T-helper 22 cell (primary cell): ENCODE results near the gene MSH5.

Source experiments
- DNase-seq: peaks from one replicate; pipeline ENCODE4 v3.0.0-alpha.2; 2020; ENCODE audit warnings: low read depth

Gene MSH5

GRCh38 chr6:31760790-31761189 lies 21.0 kb downstream of the MSH5 start:
- DNase-seq = no peak

DNA sequence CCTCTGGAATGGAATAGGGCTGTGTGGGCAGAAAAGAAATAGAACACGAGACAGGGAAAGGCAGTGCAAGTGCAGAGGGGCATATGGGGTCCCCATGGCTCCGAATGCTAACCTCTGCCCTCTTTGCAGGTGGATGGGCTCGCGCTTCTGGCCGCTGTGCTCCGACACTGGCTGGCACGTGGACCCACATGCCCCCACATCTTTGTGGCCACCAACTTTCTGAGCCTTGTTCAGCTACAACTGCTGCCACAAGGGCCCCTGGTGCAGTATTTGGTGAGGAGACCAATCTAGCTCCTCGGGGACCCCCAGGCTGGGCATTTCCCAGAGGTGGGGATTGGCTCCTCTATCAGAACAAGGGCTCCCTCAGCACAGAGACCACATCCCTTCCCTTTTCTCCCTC lies 21.5 kb downstream of the MSH5 start:
- DNase-seq = no peak

- no peak for DNase-seq
Measured at GRCh38 chr6:31762356-31762755, 22.6 kb downstream of the MSH5 start, which contains the start of gene SAPCD1. SAPCD1 (plus strand) TSS chr6:31762656; CDS start chr6:31763055, 399 bp downstream.

DNA sequence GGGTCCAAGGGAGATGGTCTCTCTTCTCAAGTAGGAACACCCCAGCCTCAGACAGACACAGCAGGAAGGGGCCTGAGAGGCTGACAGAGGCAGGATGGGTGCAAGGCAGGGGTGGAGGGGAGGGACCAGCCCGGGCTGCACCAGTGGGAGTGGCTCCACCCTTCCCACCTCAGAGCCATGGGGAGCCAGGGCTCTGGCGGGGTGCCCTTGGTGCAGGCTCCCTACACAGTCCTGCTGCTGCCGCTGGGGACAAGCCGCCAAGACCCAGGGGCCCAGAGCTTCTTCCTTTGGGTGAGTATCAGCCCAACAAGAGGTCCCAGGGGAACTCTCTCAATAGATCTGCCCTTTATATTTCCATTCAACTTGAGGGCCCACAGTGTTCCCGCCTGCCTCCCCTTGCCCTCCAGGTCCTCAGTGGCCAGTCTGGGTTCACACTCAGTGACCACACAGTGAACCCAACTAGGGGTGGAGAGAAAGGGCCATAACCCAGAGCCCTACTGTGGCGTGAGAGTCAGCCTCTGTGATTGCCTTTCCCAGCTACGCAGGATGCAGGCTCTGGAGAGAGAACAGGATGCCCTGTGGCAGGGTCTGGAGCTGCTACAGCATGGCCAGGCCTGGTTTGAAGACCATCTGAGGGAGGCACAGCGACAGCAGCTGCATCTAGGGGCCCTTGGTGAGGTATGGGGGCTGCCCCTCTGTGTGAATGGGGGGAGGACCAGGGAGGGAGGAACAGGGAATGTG lies 23.2 kb downstream of the MSH5 start:
- no peak for DNase-seq

DNA sequence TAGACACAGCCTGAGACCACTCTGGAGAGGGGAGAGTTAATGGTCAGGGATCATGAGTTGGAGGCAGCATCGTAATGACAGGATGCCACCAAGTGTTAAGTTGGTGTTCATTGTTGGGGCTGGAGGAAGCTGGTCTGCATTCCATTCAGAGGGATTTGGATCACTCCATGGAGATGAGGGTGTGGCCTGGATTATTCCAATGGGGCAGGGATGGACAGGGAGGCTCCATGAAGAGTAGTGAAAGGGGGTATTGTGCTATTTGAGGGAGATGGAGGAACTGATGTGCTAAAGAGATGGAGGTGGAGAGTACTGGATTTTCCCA lies 23.8 kb downstream of the MSH5 start:
- DNase-seq = no peak

- DNase-seq = no peak
Measured at GRCh38 chr6:31764198-31764597, 24.4 kb downstream of the MSH5 start.

DNA sequence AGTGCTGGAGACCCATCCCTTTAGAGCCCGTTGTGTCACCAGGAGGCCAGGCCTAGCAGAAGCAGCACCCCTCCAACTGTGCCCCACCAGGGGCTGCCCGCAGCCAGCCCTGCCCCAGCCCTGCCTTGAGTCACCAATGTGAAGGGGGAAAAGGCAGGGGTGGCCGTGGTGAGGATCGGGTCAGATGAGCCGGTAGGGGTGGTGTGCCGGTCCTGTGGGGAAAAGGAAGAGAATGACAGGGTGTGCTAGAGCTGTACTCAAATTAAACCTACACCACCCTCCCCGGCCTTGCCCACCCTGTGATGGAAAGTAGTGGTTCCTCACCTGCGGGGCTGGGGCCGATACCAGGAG lies 25.7 kb downstream of the MSH5 start:
- no peak for DNase-seq

DNA sequence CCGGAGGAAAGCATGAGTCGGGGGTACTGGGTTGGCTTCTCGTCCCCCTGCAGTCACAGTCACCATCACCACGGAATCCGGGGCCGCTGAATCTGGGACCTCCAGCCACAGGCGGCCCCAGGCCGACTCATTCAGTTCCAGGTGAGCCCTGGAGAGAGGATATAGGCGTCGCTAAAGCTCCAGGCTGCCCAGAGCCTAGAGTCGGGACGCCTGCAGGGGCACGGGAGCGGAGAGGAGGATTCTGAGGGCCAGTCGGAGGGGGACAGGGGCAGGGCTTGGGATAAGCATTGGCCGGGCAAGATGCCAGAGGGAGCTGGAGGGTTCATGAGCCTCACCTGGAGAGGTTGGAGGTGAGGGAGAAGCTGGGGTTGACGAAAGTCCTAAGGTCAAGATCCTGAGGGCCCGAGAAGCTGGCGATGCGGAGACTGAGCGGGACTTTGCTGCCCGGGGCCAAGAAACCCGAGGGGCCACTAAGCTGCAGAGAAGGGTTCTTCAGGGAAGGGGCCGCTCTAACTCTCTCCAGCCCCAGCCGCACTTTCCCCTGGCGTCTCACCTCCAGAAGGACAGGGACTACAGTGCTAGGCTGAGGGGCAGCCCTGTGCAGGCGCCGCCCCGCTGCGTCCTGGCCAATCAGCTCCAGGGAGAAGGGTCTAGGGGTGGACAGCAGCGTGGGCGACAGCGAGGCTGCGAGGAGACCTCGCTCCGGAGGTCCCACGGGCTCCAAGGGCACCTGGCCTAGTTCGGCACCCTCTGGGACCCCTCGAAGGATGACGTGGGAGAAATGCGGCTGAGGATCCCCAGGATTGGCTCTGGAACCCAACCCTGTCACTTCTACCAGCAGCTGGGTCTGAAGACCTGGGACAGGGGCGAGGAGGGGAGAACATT lies 26.3 kb downstream of the MSH5 start:
- no peak for DNase-seq

DNA sequence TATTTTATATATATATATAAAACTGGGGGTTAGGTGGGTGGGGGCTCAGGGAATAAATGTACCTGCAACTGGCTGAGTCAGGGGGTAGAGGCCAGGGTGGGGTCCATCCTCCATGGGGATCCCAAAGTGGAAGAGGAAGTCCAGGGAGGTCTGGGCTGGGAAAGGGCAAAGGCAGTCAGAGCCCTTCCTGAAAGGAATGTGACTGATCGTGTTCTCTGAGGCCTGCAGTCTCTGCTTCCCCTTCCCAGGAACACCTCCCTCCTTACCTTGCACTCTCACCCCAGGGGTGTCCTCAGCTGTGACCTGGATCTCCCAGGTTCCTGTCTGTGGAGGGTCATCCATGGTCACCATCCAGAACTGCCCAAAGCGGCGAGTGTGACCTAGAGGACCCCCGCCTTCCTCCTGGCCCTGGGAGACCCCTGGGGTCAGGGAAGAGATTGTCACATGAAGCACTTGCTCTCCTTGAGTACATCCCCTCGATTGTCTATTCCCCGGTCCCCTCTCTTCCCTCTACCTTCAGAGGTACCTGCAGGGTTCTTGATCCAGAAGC lies 27.4 kb downstream of the MSH5 start:
- no peak for DNase-seq

- no peak for DNase-seq
Measured at GRCh38 chr6:31768363-31769257, 28.8 kb downstream of the MSH5 start.

GRCh38 chr6:31769684-31770371 lies 30.0 kb downstream of the MSH5 start:
- peak; percentile 61 for DNase-seq

- DNase-seq = no peak
Measured at GRCh38 chr6:31770860-31771259, 31.1 kb downstream of the MSH5 start.

GRCh38 chr6:31771992-31772358 lies 32.2 kb downstream of the MSH5 start:
- DNase-seq = no peak

GRCh38 chr6:31775184-31775583 lies 35.4 kb downstream of the MSH5 start:
- no peak for DNase-seq

- DNase-seq = no peak
Measured at GRCh38 chr6:31775633-31776484, 36.1 kb downstream of the MSH5 start.

- DNase-seq = no peak
Measured at GRCh38 chr6:31776485-31776988, 36.7 kb downstream of the MSH5 start.

DNA sequence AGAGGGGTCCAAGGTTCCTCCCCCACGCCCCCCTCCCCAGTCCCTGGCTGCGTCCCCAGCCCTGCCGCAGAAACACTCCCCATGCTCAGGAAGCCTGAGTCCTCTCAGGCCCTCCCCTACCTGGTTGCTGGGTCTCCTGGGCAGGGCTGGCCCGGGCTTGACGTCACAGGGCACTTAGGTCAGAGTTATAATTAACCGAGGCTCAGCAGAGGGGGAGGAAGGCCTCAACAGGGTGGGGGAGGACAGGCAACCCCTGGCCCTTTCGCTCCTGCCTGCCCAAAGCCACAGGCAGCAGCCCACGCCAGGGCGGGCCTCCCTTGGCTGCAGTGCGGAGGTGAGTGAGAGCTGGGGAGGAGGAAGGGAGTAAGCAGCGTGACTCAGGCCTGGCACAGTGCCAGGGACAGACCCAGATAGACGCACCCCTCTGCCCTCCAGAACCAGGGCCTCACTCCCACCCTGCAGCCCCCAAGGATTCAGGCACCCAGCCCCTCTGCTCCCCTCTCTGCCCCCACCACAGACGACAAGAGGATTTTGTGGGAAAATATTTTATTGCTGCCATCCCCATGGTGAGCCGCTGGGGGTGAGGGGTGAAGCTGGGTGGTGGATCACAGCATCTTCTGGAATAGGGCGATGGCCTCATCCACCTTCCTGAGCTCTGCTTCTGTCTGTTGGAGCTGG lies 37.3 kb downstream of the MSH5 start, which contains the start of gene VWA7:
VWA7 (minus strand) TSS at position 340 of the 678 bp plus-strand sequence. CDS start 549 bp downstream, outside the sequence.
- DNase-seq = peak; percentile 64

GRCh38 chr6:31777667-31778050 lies 37.9 kb downstream of the MSH5 start:
- no peak for DNase-seq

DNA sequence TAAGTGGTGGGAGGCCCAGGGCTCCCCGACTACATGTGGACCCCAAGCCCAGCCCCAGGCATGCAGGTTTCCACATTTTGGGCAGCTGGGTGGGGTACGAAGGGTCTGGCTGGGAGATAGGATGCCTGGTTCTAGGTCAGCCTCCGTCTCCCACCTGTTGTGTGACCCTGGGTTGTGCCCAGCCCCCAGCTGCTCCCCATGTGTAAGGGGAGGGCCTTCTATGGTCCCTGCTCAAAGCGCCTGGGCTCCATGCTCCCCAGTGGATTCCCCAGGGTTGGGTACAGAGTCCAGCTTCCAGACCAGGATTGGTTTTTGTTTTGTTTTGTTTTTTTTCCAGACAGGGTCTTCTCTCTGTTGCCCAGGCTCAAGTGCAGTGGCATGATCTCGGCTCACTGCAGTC lies 38.4 kb downstream of the MSH5 start:
- no peak for DNase-seq
